HCT116 (cell line): ENCODE data around the gene HAPSTR1. TPM values are rescaled to one million over a fixed set of nuclear protein-coding genes. Genes with fewer than 3 reads are reported as not detected.

ENCODE experiments used
- ATAC-seq: fragments of 200-7000 bp; cut with Tn5 transposase; 2 replicates; pipeline ENCODE4 v1.9.1; 2020; ENCODE audit warnings: mild to moderate bottlenecking, moderate library complexity
- BruUV-seq: library from RNA; stranded (reverse); fragments of 400-500 nt; replicated peaks from 2 replicates; lab custom pipeline; 2021; lab: Mats Ljungman, UMichigan
- CTCF ChIA-PET: fragments of 300-600 bp; sonication (Branson Sonifier 250); formaldehyde crosslinking; loops from one replicate; lab custom pipeline; 2021; ENCODE audit warnings: antibody characterized with exemption; lab: Charles Lee
- POLR2A ChIA-PET: fragments of 300-600, 350-600 bp; sonication (Branson Sonifier 250); formaldehyde crosslinking; loops from one replicate; lab custom pipeline; 2021; ENCODE audit warnings: antibody characterized with exemption; lab: Charles Lee
- RAD21 ChIA-PET, 2 experiments: fragments of 300-600 bp; sonication (Branson Sonifier 250); formaldehyde crosslinking; loops; one replicate each; lab custom pipeline; 2023; ENCODE audit warnings: low total read pairs in 2 of 2; ENCODE audit not compliant: uncharacterized antibody in 2 of 2, unreplicated experiment in 2 of 2, low non-redundant PET in 1 of 2; lab: Charles Lee
- DNase-seq: peaks from one replicate; pipeline ENCODE4 v3.0.0-alpha.2; 2010; ENCODE audit warnings: low read depth, low spot score
- H2AFZ ChIP-seq: fragments of 200-600 bp; shearing (Covaris generic), sonication (generic); 2 replicates; pipeline ENCODE4 v1.6.1; 2017; ENCODE audit warnings: low read depth, mixed run types, mixed read lengths, antibody characterized with exemption, low read length; ENCODE audit not compliant: poor library complexity, severe bottlenecking
- H3K27ac ChIP-seq: 2 replicates; pipeline ENCODE4 v1.5.1; 2012; ENCODE audit warnings: low read depth, low read length
- H3K27me3 ChIP-seq: fragments of 200-600 bp; sonication (generic); 2 replicates; pipeline ENCODE4 v1.6.1; 2016; ENCODE audit warnings: mixed run types, low read length, mixed read lengths; ENCODE audit not compliant: insufficient read depth
- H3K36me3 ChIP-seq, 2 experiments: fragments of 200-500 bp in 1 of 2; fragments of 200-600 bp in 1 of 2; sonication (Bioruptor generic) in 1 of 2; sonication (generic) in 1 of 2; 2 replicates each; pipeline versions ENCODE4 v1.5.1 to v1.6.1; 2014 to 2016; ENCODE audit warnings: low read length in 2 of 2, inconsistent platforms in 1 of 2, mixed read lengths in 1 of 2, mixed run types in 1 of 2; ENCODE audit not compliant: insufficient read depth in 2 of 2, control insufficient read depth in 1 of 2
- H3K4me1 ChIP-seq, 2 experiments: fragments of 200-600 bp in 1 of 2; sonication (generic) in 1 of 2; 2 replicates each; pipeline versions ENCODE4 v1.5.1 to v1.6.1; 2012 to 2017; ENCODE audit warnings: low read length in 2 of 2, inconsistent platforms in 1 of 2, mild to moderate bottlenecking in 1 of 2, mixed read lengths in 1 of 2, mixed run types in 1 of 2, moderate library complexity in 1 of 2; ENCODE audit not compliant: insufficient read depth in 2 of 2, control insufficient read depth in 1 of 2
- H3K4me2 ChIP-seq: fragments of 200-600 bp; sonication (generic); 2 replicates; pipeline ENCODE4 v1.6.1; 2017; ENCODE audit warnings: mixed run types, low read length, mixed read lengths
- H3K4me3 ChIP-seq, 2 experiments: fragments of 200-600 bp in 1 of 2; sonication (generic) in 1 of 2; replicated peaks in 1 of 2; 2 replicates each; pipeline ENCODE4 v1.5.1; 2011 to 2016; ENCODE audit warnings: low read length in 2 of 2, control low read depth in 1 of 2, low read depth in 1 of 2, mild to moderate bottlenecking in 1 of 2, mixed read lengths in 1 of 2, mixed run types in 1 of 2
- H3K79me2 ChIP-seq: fragments of 200-600 bp; sonication (generic); 2 replicates; pipeline ENCODE4 v1.6.1; 2017; ENCODE audit warnings: mild to moderate bottlenecking, mixed run types, low read length, moderate library complexity, mixed read lengths; ENCODE audit not compliant: insufficient read depth
- H3K9ac ChIP-seq: fragments of 200-600 bp; sonication (generic); 2 replicates; pipeline ENCODE4 v1.6.1; 2016; ENCODE audit warnings: low read length, mixed read lengths
- H3K9me2 ChIP-seq: fragments of 200-600 bp; sonication (generic), shearing (Covaris generic); 2 replicates; pipeline ENCODE4 v1.6.1; 2017; ENCODE audit warnings: mixed run types, mild to moderate bottlenecking, moderate library complexity; ENCODE audit not compliant: insufficient read depth
- H3K9me3 ChIP-seq, 2 experiments: fragments of 200-500 bp in 1 of 2; fragments of 200-600 bp in 1 of 2; sonication (Bioruptor generic) in 1 of 2; sonication (generic) in 1 of 2; 2 replicates each; pipeline ENCODE4 v1.6.1; 2014 to 2017; ENCODE audit warnings: low read length in 2 of 2, mixed read lengths in 2 of 2, inconsistent platforms in 1 of 2, low read depth in 1 of 2, mild to moderate bottlenecking in 1 of 2, mixed run types in 1 of 2, moderate library complexity in 1 of 2; ENCODE audit not compliant: control insufficient read depth in 1 of 2, insufficient read depth in 1 of 2
- H4K20me1 ChIP-seq: fragments of 200-600 bp; sonication (generic), shearing (Covaris generic); 2 replicates; pipeline ENCODE4 v1.6.1; 2017; ENCODE audit warnings: mixed run types, mild to moderate bottlenecking, moderate library complexity; ENCODE audit not compliant: insufficient read depth
- ATF3 ChIP-seq: IDR thresholded peaks from 2 replicates; pipeline ENCODE4 v1.6.1; 2012
- CBX3 ChIP-seq: IDR thresholded peaks from 2 replicates; pipeline ENCODE4 v1.6.1; 2012; ENCODE audit warnings: low read depth
- CEBPB ChIP-seq: IDR thresholded peaks from 2 replicates; pipeline ENCODE4 v1.6.1; 2012; ENCODE audit warnings: low read depth
- CTCF ChIP-seq, 3 experiments: fragments of 200-600 bp in 1 of 3; sonication (generic) in 1 of 3; IDR thresholded peaks in 2 of 3; conservative IDR thresholded peaks in 1 of 3; 2 replicates each; pipeline ENCODE4 v1.5.1; 2012 to 2017; ENCODE audit warnings: low read depth in 2 of 3, low read length in 2 of 3, antibody characterized with exemption in 1 of 3, borderline replicate concordance in 1 of 3, control low read depth in 1 of 3, mild to moderate bottlenecking in 1 of 3, mixed read lengths in 1 of 3, mixed run types in 1 of 3, moderate library complexity in 1 of 3; ENCODE audit not compliant: insufficient read depth in 1 of 3
- EZH2 ChIP-seq: fragments of 200-600 bp; sonication (generic); IDR thresholded peaks from 2 replicates; pipeline ENCODE4 v1.6.1; 2017; ENCODE audit warnings: antibody characterized with exemption, mixed run types
- EZH2phosphoT487 ChIP-seq: fragments of 200-600 bp; IDR thresholded peaks from 2 replicates; pipeline ENCODE4 v1.6.1; 2018; ENCODE audit warnings: antibody characterized with exemption, borderline replicate concordance
- REST ChIP-seq: IDR thresholded peaks from 2 replicates; pipeline ENCODE4 v1.6.1; 2012; ENCODE audit warnings: low read depth
- SIN3A ChIP-seq: IDR thresholded peaks from 2 replicates; pipeline ENCODE4 v1.6.1; 2012; ENCODE audit warnings: low read depth
- SRF ChIP-seq: IDR thresholded peaks from 2 replicates; pipeline ENCODE4 v1.6.1; 2012; ENCODE audit warnings: low read depth
- TCF7L2 ChIP-seq: IDR thresholded peaks from 2 replicates; pipeline ENCODE4 v1.7.0; 2011; ENCODE audit warnings: borderline replicate concordance, inconsistent platforms; ENCODE audit not compliant: insufficient read depth, insufficient read length; ENCODE audit errors: extremely low read depth
- ZBTB33 ChIP-seq: IDR thresholded peaks from 2 replicates; pipeline ENCODE4 v1.6.1; 2011; ENCODE audit warnings: mild to moderate bottlenecking, low read length, moderate library complexity; ENCODE audit not compliant: insufficient replicate concordance; ENCODE audit errors: extremely low read depth
- ZNF274 ChIP-seq: fragments of 200-500 bp; sonication (Bioruptor generic); IDR thresholded peaks from 2 replicates; pipeline ENCODE4 v1.6.1; 2014; ENCODE audit warnings: mild to moderate bottlenecking, low read depth, low read length, inconsistent platforms
- intact Hi-C: fragments of 100-400 bp; cut with micrococcal nuclease; formaldehyde crosslinking; loops from 2 replicates; pipeline ENCODE4 v1.10.0; 2022
- total RNA-seq: library from RNA; stranded (reverse); gene quantifications from one replicate; pipeline ENCODE4 v1.2.1, GENCODE V29; 2021; ENCODE audit not compliant: unreplicated experiment

The HAPSTR1 gene
- total RNA-seq, 1 experiment from 2014 or later, result 54.9 TPM

GRCh38 chr16:9047689-9048301 is 43.6 kb upstream of the HAPSTR1 start (continued):
- TF ChIP-seq ZBTB33, result no peak
- peak; percentile 90 for TF ChIP-seq SRF
- TF ChIP-seq, all 23 proteins: peak for 12

- Histone ChIP-seq H3K9ac (peak overlapping the region; percentile 58), H3K4me2 (peak overlapping the region; percentile 79), H3K36me3 (no peaks in the 10 kb centered on the region), H3K27ac (peak overlapping the region; percentile 83), H3K4me3 (peak overlapping the region in 1 of 2 experiments; percentile 43; a peak in 2 of 4 replicates), H3K79me2 (no peaks in the 10 kb centered on the region), H4K20me1 (no peaks in the 10 kb centered on the region), H3K4me1 (peaks cover 44 to 53% of the 10 kb centered on the region in 2 experiments), H3K9me2 (no peaks in the 10 kb centered on the region), H3K27me3 (no peaks in the 10 kb centered on the region), H3K9me3 (no peaks in the 10 kb centered on the region), H2AFZ (no peak overlapping the region)
- CTCF ChIA-PET, result interaction anchor here (1.2 to 1.5 kb wide), 2 partner anchors 15 to 40 kb away, joined by 6 to 8 read pairs; no protein-coding TSS in a partner anchor
- DNase-seq (peak; percentile 29), ATAC-seq (peak; percentile 41)
- intact Hi-C loops, result no loop called here
- no TSS peak for BruUV-seq
- RAD21 ChIA-PET, result interaction anchor here in 1 of 2 experiments (0.6 to 1.2 kb wide), 2 partner anchors 9 to 40 kb away, joined by 3 read pairs; no protein-coding TSS in a partner anchor
- POLR2A ChIA-PET, result interaction anchor here (1.0 to 2.0 kb wide), 7 partner anchors 20 to 49 kb away, joined by 3 to 19 read pairs (median 9); partner anchors contain the start of gene HAPSTR1
- TF ChIP-seq EZH2, result no peak
- no peak for TF ChIP-seq ATF3
- TF ChIP-seq SIN3A, result no peak
- no peak for TF ChIP-seq TCF7L2
- no peak for TF ChIP-seq ZNF274
- TF ChIP-seq REST, result no peak
- no peak for TF ChIP-seq CBX3
- TF ChIP-seq EZH2phosphoT487, result no peak
- no peak for TF ChIP-seq ZBTB33
- TF ChIP-seq CTCF (IDR thresholded peaks at IDR 0.05 in 2 of 3, conservative IDR thresholded peaks at IDR 0.05 in 1 of 3; ENCODE audit: borderline replicate concordance in 1 of 3, insufficient read depth in 1 of 3, low read depth in 2 of 3, low read length in 2 of 3), result no peak
- no peak for TF ChIP-seq CEBPB
Observed at GRCh38 chr16:9048302-9048700, 43.1 kb upstream of the HAPSTR1 start.
